DND-41 (cell line): ENCODE measurements around the gene C7orf25.

Experiments
- CTCF ChIP-seq: IDR thresholded peaks from 2 replicates; pipeline ENCODE4 v1.5.1; 2012; ENCODE audit warnings: borderline replicate concordance, low read length, moderate library complexity, mild to moderate bottlenecking; ENCODE audit not compliant: poor library complexity, severe bottlenecking; ENCODE audit errors: extremely low read depth
- EZH2 ChIP-seq: IDR thresholded peaks from 3 replicates; pipeline ENCODE4 v1.6.1; 2012; ENCODE audit warnings: borderline replicate concordance, low read depth, mild to moderate bottlenecking, moderate library complexity, low read length, inconsistent platforms; ENCODE audit not compliant: severe bottlenecking

- TF ChIP-seq EZH2 (no peak), CTCF (no peak)
Measured at GRCh38 chr7:42924223-42924838, 12.5 kb upstream of the C7orf25 start.
